HL-60 (cell line): Measurements from ENCODE around the gene RHOT2.

Experiments
- CTCF ChIP-seq: IDR thresholded peaks from one replicate; pipeline ENCODE4 v1.5.1; 2011; ENCODE audit warnings: low read length, control low read depth, inconsistent platforms; ENCODE audit not compliant: insufficient read depth
- GABPA ChIP-seq: IDR thresholded peaks from 2 replicates; pipeline ENCODE4 v1.6.1; 2012; ENCODE audit warnings: low read depth
- POLR2AphosphoS5 ChIP-seq: IDR thresholded peaks from 2 replicates; pipeline ENCODE4 v1.6.1; 2012; ENCODE audit warnings: low read depth
- SPI1 ChIP-seq: IDR thresholded peaks from 2 replicates; pipeline ENCODE4 v1.6.1; 2012; ENCODE audit warnings: low read depth, mild to moderate bottlenecking, borderline replicate concordance

- TF ChIP-seq CTCF: no peak
- peak; percentile 77 for TF ChIP-seq GABPA
- peak; percentile 45; the same call in 1 of the 2 replicates for TF ChIP-seq POLR2AphosphoS5
- peak; percentile 72; the same call in 1 of the 2 replicates for TF ChIP-seq SPI1
These were observed 18.9 kb upstream of the RHOT2 start, which contains the start of gene WDR90 for GRCh38 chr16:648781-649589.
